GM23248 (cell line): ENCODE measurements around the gene TAF10. TPM values are rescaled to one million over a fixed set of nuclear protein-coding genes. Genes with fewer than 3 reads are reported as not detected.
A peak's percentile ranks its signal among the peaks of the same experiment; 100 is the strongest.

ENCODE experiments used
- DNase-seq: peaks from one replicate; pipeline ENCODE4 v3.0.0-alpha.2; 2015
- H2AFZ ChIP-seq: fragments of 200-600 bp; sonication (generic); 2 replicates; pipeline ENCODE4 v1.6.1; 2016; ENCODE audit warnings: antibody characterized with exemption
- H3F3A ChIP-seq: fragments of 200-600 bp; sonication (generic); 2 replicates; pipeline ENCODE4 v1.6.1; 2016; ENCODE audit warnings: mild to moderate bottlenecking, antibody characterized with exemption, mixed run types; ENCODE audit not compliant: insufficient read depth
- H3K27ac ChIP-seq: fragments of 200-600 bp; sonication (generic); 2 replicates; pipeline ENCODE4 v1.5.1; 2016; ENCODE audit warnings: mild to moderate bottlenecking
- H3K27me3 ChIP-seq: fragments of 200-600 bp; sonication (generic); replicated peaks from 2 replicates; pipeline ENCODE4 v1.6.1; 2016; ENCODE audit warnings: mild to moderate bottlenecking; ENCODE audit not compliant: insufficient read depth
- H3K36me3 ChIP-seq: fragments of 200-600 bp; sonication (generic); 2 replicates; pipeline ENCODE4 v1.6.1; 2016; ENCODE audit warnings: low read depth, mild to moderate bottlenecking
- H3K4me1 ChIP-seq: fragments of 200-600 bp; sonication (generic); 2 replicates; pipeline ENCODE4 v1.6.1; 2016; ENCODE audit warnings: mild to moderate bottlenecking; ENCODE audit not compliant: insufficient read depth
- H3K4me2 ChIP-seq: fragments of 200-600 bp; sonication (generic); one replicate; pipeline ENCODE4 v1.6.1; 2016; ENCODE audit warnings: mild to moderate bottlenecking; ENCODE audit not compliant: unreplicated experiment
- H3K4me3 ChIP-seq: fragments of 200-600 bp; sonication (generic); 2 replicates; pipeline ENCODE4 v1.5.1; 2016; ENCODE audit warnings: mild to moderate bottlenecking
- H3K79me2 ChIP-seq: fragments of 200-600 bp; sonication (generic); 2 replicates; pipeline ENCODE4 v1.6.1; 2016; ENCODE audit warnings: mild to moderate bottlenecking; ENCODE audit not compliant: insufficient read depth
- H3K9ac ChIP-seq: fragments of 200-600 bp; sonication (generic); 2 replicates; pipeline ENCODE4 v1.6.1; 2016; ENCODE audit warnings: mild to moderate bottlenecking
- H3K9me2 ChIP-seq: fragments of 200-600 bp; sonication (generic); 2 replicates; pipeline ENCODE4 v1.6.1; 2016; ENCODE audit warnings: mixed run types, mild to moderate bottlenecking, moderate library complexity; ENCODE audit not compliant: insufficient read depth
- H3K9me3 ChIP-seq: fragments of 200-600 bp; sonication (generic); one replicate; pipeline ENCODE4 v1.6.1; 2017; ENCODE audit warnings: low read depth
- H4K20me1 ChIP-seq: fragments of 200-600 bp; sonication (generic); 2 replicates; pipeline ENCODE4 v1.6.0; 2016; ENCODE audit not compliant: insufficient read depth
- EZH2 ChIP-seq: fragments of 200-600 bp; sonication (generic); IDR thresholded peaks from 2 replicates; pipeline ENCODE4 v1.6.1; 2018; ENCODE audit warnings: antibody characterized with exemption, mild to moderate bottlenecking; ENCODE audit not compliant: insufficient read depth, poor library complexity, severe bottlenecking
- EZH2phosphoT487 ChIP-seq: fragments of 200-600 bp; sonication (generic); IDR thresholded peaks from 2 replicates; pipeline ENCODE4 v1.6.1; 2018; ENCODE audit warnings: antibody characterized with exemption, moderate library complexity, mild to moderate bottlenecking, low read depth; ENCODE audit not compliant: insufficient read depth
- WGBS, 2 experiments: methylation state at CpG; one replicate each; pipeline ENCODE4 v1.1.6; 2015 to 2017; ENCODE audit warnings: low lambda C conversion rate in 2 of 2, low coverage in 1 of 2; ENCODE audit errors: missing lambda C conversion rate in 2 of 2; 5-methylcytosine and 5-hydroxymethylcytosine counted together
- in situ Hi-C: fragments of 300-500 bp; cut with MboI; formaldehyde crosslinking; loops from 2 replicates; pipeline ENCODE4 v1.15.0; 2020
- polyA plus RNA-seq: library from polyadenylated mRNA; unstranded; fragments of >200 nt; fragmentation: Nextera tagmentation; extraction: Ambion mirVana; gene quantifications from 2 replicates; pipeline ENCODE4 v1.2.1, GENCODE V29; 2016
- total RNA-seq: library from RNA; depleted of rRNA; stranded (reverse); fragments of >200 nt; shearing (Covaris generic); gene quantifications from 2 replicates; pipeline ENCODE4 v1.2.3, GENCODE V29; 2014

TAF10 gene
- total and polyA plus RNA-seq, 2 experiments from 2014 or later = 67.9 to 172 TPM

DNA sequence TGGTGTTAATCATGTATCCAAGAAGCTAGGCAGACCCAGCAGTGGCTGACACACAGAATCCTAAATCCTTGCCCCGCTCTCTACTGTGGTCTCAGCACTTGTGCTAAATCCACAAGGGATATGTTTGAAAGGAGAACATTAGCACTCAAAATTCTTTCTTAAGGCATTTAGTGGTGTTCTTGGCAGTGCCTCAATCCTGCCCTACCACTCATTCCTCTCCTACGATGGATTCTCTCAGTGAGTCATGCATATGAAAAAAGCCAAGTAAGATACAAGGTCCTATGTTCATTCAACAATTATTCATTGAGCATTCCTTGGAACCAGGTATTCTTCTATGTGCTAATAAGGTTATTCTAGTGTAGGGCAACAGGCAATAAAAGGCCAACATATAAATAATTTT lies 39.8 kb downstream of the TAF10 start:
- H3F3A ChIP-seq = peaks cover 31% of the 10 kb centered on the region
- no peaks in the 10 kb centered on the region for H3K79me2 ChIP-seq
- H3K9me3 ChIP-seq = no peaks in the 10 kb centered on the region
- no peaks in the 10 kb centered on the region for H3K9me2 ChIP-seq
- in situ Hi-C loops = no loop called here
- peak; percentile 86 for DNase-seq
- H4K20me1 ChIP-seq = no peaks in the 10 kb centered on the region
- H3K27ac ChIP-seq = no peak overlapping the region
- H3K9ac ChIP-seq = no peak overlapping the region
- 50% methylated on average over 2 of the region's 2 CpGs for WGBS, 2 experiments
- peaks cover 37% of the 10 kb centered on the region for H3K4me1 ChIP-seq
- H3K36me3 ChIP-seq = no peaks in the 10 kb centered on the region
- H3K4me3 ChIP-seq = no peak overlapping the region
- TF ChIP-seq EZH2phosphoT487 = no peak
- no peak for TF ChIP-seq EZH2
- H3K27me3 ChIP-seq = no peaks in the 10 kb centered on the region
- no peak overlapping the region for H2AFZ ChIP-seq
- H3K4me2 ChIP-seq = peak overlapping the region; percentile 4

DNA sequence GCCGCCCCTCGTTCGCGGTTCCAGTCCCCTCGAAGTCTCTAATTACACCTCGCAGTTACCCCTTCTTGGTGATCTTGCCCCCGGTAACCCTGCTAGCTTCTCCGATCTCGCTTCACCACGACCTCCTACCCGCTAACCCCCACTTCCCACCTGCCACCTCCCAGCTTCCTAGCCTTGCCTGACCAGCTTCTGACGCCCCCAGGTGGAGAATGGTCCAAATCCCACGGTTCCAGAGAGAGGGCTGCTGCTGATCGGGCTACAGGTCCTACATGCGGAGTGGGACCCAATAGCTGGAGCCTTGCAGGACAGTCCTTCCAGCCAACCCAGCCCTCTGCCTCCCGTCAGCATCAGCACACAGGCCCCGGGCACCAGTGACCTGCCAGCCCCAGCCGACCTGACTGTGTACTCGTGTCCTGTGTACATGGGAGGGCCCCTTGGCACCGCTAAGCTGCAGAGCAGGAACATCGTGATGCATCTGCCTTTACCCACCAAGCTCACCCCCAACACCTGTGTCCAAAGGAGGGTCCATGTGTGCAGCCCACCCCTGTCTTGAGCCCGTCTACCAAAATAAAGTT lies 40.5 kb downstream of the TAF10 start:
- no peak overlapping the region for H3K4me3 ChIP-seq
- no peaks in the 10 kb centered on the region for H3K79me2 ChIP-seq
- H3K4me1 ChIP-seq = peaks cover 30% of the 10 kb centered on the region
- 67 to 73% methylated on average over 22 of the region's 22 CpGs for WGBS, 2 experiments
- TF ChIP-seq EZH2phosphoT487 = no peak
- TF ChIP-seq EZH2 = no peak
- H3K9me2 ChIP-seq = no peaks in the 10 kb centered on the region
- no peaks in the 10 kb centered on the region for H3K36me3 ChIP-seq
- DNase-seq = no peak
- no peak overlapping the region for H2AFZ ChIP-seq
- no peak overlapping the region for H3K9ac ChIP-seq
- H3F3A ChIP-seq = peaks cover 24% of the 10 kb centered on the region
- no peaks in the 10 kb centered on the region for H3K9me3 ChIP-seq
- in situ Hi-C loops = no loop called here
- no peaks in the 10 kb centered on the region for H4K20me1 ChIP-seq
- no peaks in the 10 kb centered on the region for H3K27me3 ChIP-seq
- H3K27ac ChIP-seq = no peak overlapping the region
- H3K4me2 ChIP-seq = peak overlapping the region; percentile 4

DNA sequence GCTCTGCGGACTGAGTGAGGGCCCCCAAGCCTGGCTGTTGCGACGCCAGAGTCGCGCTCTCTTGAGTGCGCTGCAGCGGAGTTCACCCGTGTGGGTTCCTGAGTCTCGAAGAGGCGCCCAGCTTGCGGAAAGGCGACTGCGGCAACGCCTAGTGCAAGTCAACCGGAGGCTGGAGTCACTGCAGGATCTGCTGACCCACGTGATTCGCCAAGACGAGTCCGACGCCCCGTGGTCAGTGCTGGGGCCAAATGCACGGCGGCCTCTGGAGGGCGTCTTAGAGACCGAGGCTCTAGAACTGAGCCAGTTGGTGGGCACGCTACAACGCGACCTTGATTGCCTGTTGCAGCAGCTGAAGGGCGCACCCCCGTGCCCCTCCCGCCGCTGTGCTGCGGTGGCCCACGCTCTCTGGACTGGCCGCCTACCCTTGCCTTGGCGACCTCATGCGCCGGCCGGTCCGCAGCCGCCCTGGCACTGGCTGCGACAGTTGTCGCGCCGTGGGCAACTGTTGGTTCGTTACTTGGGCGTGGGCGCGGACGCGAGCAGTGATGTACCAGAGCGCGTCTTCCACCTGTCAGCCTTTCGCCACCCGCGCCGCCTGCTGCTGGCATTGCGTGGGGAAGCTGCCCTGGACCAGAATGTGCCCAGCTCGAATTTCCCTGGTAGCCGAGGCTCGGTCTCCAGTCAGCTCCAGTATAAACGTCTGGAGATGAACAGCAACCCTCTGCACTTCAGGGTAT lies 41.2 kb downstream of the TAF10 start:
- H2AFZ ChIP-seq = no peak overlapping the region
- 64 to 66% methylated on average over 55 to 62 of the region's 62 CpGs for WGBS, 2 experiments
- H3K9me2 ChIP-seq = no peaks in the 10 kb centered on the region
- H3F3A ChIP-seq = peaks cover 17% of the 10 kb centered on the region
- peaks cover 23% of the 10 kb centered on the region for H3K4me1 ChIP-seq
- no peaks in the 10 kb centered on the region for H3K36me3 ChIP-seq
- no peak overlapping the region for H3K9ac ChIP-seq
- H3K4me3 ChIP-seq = no peak overlapping the region
- no peak for TF ChIP-seq EZH2phosphoT487
- no peak for TF ChIP-seq EZH2
- no peaks in the 10 kb centered on the region for H4K20me1 ChIP-seq
- in situ Hi-C loops = no loop called here
- no peak overlapping the region for H3K4me2 ChIP-seq
- no peak overlapping the region for H3K27ac ChIP-seq
- H3K79me2 ChIP-seq = no peaks in the 10 kb centered on the region
- no peak for DNase-seq
- no peaks in the 10 kb centered on the region for H3K9me3 ChIP-seq
- H3K27me3 ChIP-seq = no peaks in the 10 kb centered on the region

DNA sequence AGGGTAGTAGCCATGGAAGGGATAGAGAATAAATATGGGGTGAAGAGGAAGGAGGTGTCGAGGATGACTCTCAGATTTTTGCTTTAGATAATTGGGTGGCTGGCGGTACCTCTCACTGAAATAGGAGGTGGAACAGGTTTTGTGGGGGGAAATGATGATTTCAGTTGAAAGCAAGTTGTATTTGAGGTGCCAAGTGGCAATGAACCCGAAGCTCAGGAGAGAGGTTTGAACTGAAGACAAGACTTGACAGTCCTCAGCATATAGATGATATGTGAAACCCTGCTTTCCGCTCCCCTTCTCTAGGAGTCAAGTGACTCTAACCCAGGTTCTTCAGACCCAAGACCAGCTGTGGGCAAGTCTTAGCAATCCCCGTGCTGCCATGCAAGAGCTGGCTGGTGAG lies 42.3 kb downstream of the TAF10 start:
- in situ Hi-C loops = no loop called here
- Histone ChIP-seq H3F3A (peaks cover 12% of the 10 kb centered on the region; the same call in 1 of the 2 replicates), H4K20me1 (no peaks in the 10 kb centered on the region), H3K4me1 (peaks cover 22% of the 10 kb centered on the region; the same call in 1 of the 2 replicates), H3K27ac (no peak overlapping the region), H3K4me3 (no peak overlapping the region), H3K9me2 (no peaks in the 10 kb centered on the region), H3K9ac (no peak overlapping the region), H2AFZ (no peak overlapping the region), H3K79me2 (no peaks in the 10 kb centered on the region), H3K36me3 (no peaks in the 10 kb centered on the region), H3K4me2 (no peak overlapping the region), H3K9me3 (no peaks in the 10 kb centered on the region), H3K27me3 (no peaks in the 10 kb centered on the region)
- 93 to 95% methylated on average over 5 of the region's 5 CpGs for WGBS, 2 experiments
- no peak for DNase-seq
- TF ChIP-seq EZH2phosphoT487 = no peak
- no peak for TF ChIP-seq EZH2
